HEK293 (cell line): ENCODE data around the gene MYL3.

Source experiments
- CTCF ChIP-seq: fragments of 450-650 bp; formaldehyde crosslinking; IDR thresholded peaks from 2 replicates; pipeline ENCODE4 v1.5.1; 2016; ENCODE audit warnings: missing biosample characterization, missing genetic modification characterization
- ELK4 ChIP-seq: IDR thresholded peaks from 2 replicates; pipeline ENCODE4 v1.6.1; 2011; ENCODE audit warnings: mild to moderate bottlenecking, low read depth, low read length, borderline replicate concordance
- MYNN ChIP-seq: fragments of 450-650 bp; formaldehyde crosslinking; IDR thresholded peaks from 2 replicates; pipeline ENCODE4 v1.5.1; 2016; ENCODE audit warnings: missing biosample characterization, missing genetic modification characterization, borderline replicate concordance
- SCRT1 ChIP-seq: fragments of 450-650 bp; formaldehyde crosslinking; IDR thresholded peaks from 2 replicates; pipeline ENCODE4 v1.5.1; 2016; ENCODE audit warnings: missing biosample characterization, missing genetic modification characterization, borderline replicate concordance
- SP2 ChIP-seq: fragments of 450-650 bp; formaldehyde crosslinking; IDR thresholded peaks from 2 replicates; pipeline ENCODE4 v1.5.1; 2016; ENCODE audit warnings: missing biosample characterization, missing genetic modification characterization
- TSHZ1 ChIP-seq: fragments of 450-650 bp; formaldehyde crosslinking; IDR thresholded peaks from 2 replicates; pipeline ENCODE4 v1.5.1; 2016; ENCODE audit warnings: missing biosample characterization, missing genetic modification characterization, borderline replicate concordance
- ZNF146 ChIP-seq: fragments of 450-650 bp; formaldehyde crosslinking; IDR thresholded peaks from 2 replicates; pipeline ENCODE4 v1.5.1; 2016; ENCODE audit warnings: missing biosample characterization, missing genetic modification characterization
- ZNF184 ChIP-seq: fragments of 450-650 bp; IDR thresholded peaks from 2 replicates; pipeline ENCODE4 v1.5.1; 2018; ENCODE audit warnings: missing biosample characterization, mild to moderate bottlenecking, missing genetic modification characterization
- ZNF19 ChIP-seq: fragments of 450-650 bp; formaldehyde crosslinking; IDR thresholded peaks from 2 replicates; pipeline ENCODE4; 2016; ENCODE audit warnings: missing biosample characterization, missing genetic modification characterization, low read depth
- ZNF24 ChIP-seq: fragments of 450-650 bp; formaldehyde crosslinking; IDR thresholded peaks from 2 replicates; pipeline ENCODE4 v1.5.1; 2016; ENCODE audit warnings: missing biosample characterization, missing genetic modification characterization
- ZNF274 ChIP-seq, 2 experiments: fragments of 200-500 bp in 1 of 2; fragments of 450-650 bp in 1 of 2; sonication (Bioruptor generic) in 1 of 2; formaldehyde crosslinking in 1 of 2; IDR thresholded peaks; 2 replicates each; pipeline versions ENCODE4 v1.5.1 to v1.6.1; 2014 to 2016; ENCODE audit warnings: borderline replicate concordance in 1 of 2, inconsistent platforms in 1 of 2, low read length in 1 of 2, missing biosample characterization in 1 of 2, missing genetic modification characterization in 1 of 2
- ZNF501 ChIP-seq: fragments of 450-650 bp; formaldehyde crosslinking; IDR thresholded peaks from 2 replicates; pipeline ENCODE4 v1.5.1; 2016; ENCODE audit warnings: missing biosample characterization, missing genetic modification characterization
- ZNF558 ChIP-seq: fragments of 450-650 bp; formaldehyde crosslinking; IDR thresholded peaks from 2 replicates; pipeline ENCODE4 v1.5.1; 2016; ENCODE audit warnings: missing biosample characterization, missing genetic modification characterization
- ZNF707 ChIP-seq: fragments of 450-650 bp; formaldehyde crosslinking; IDR thresholded peaks from 2 replicates; pipeline ENCODE4 v1.5.1; 2016; ENCODE audit warnings: missing biosample characterization, missing genetic modification characterization

DNA sequence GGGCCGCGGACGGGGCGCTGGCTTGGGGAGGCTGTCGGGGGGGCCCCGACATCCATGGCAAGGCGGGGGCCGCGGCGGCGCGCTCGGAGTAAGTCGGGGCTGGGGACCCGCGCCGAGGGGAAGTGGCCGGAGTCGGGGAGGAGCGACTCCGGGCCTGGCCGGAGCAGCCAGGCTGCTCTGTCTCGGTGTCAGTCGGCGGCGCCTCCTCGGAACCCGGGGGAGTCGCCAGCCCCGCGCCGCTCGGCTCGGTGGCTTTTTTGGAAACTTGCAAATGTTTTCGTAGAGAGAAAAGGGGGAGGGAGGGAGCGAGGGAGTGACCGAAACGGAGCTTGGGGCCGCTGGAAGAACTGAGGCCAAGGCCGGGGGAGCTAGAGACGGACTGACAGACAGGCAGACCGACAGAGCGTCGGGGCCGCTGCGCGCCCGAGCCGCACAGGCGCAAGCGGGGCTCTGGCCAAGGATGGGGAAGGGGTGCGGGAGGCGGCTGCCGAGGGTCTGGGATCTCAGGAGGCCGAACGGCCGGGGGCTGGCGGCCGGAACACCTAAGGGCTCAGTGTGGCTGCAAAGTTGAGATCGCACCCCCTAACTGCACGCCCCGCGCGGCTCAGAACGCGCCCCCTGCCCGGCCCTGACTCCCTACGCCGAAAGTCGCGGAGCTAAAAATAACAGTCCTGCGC, 19.3 kb upstream of the MYL3 start:
- no peak for TF ChIP-seq CTCF
- no peak for TF ChIP-seq SCRT1 (tag by site-specific recombination)
- no peak for TF ChIP-seq ZNF707 (tag by site-specific recombination)
- TF ChIP-seq TSHZ1 (tag by site-specific recombination), result no peak
- TF ChIP-seq ZNF274 (IDR thresholded peaks at IDR 0.05; ENCODE audit: low read length), result no peak
- TF ChIP-seq ZNF274 (tag by site-specific recombination; IDR thresholded peaks at IDR 0.05; ENCODE audit: borderline replicate concordance), result no peak
- TF ChIP-seq ZNF24 (tag by site-specific recombination), result no peak
- TF ChIP-seq ZNF558 (tag by site-specific recombination), result no peak
- TF ChIP-seq ZNF146, result no peak
- no peak for TF ChIP-seq ZNF501 (tag by site-specific recombination)
- no peak for TF ChIP-seq ZNF19
- no peak for TF ChIP-seq MYNN
- no peak for TF ChIP-seq SP2 (tag by site-specific recombination)
- TF ChIP-seq ELK4, result no peak
- TF ChIP-seq ZNF184 (tag by site-specific recombination), result no peak
